NCI-H345 treated with DMSO at 0.1 percent for 48 hours (cell line): ENCODE data around the gene NMBR.
"Not testable (repeated sequence)": the region's sequence is repeated elsewhere in the genome, so short reads cannot be mapped to it uniquely, and the experiment has no call there.

Experiments used
- DNase-seq: peaks from one replicate; lab custom pipeline; 2025; ENCODE audit not compliant: unreplicated experiment; lab: John Stamatoyannopoulos, UW

The NMBR gene

DNA sequence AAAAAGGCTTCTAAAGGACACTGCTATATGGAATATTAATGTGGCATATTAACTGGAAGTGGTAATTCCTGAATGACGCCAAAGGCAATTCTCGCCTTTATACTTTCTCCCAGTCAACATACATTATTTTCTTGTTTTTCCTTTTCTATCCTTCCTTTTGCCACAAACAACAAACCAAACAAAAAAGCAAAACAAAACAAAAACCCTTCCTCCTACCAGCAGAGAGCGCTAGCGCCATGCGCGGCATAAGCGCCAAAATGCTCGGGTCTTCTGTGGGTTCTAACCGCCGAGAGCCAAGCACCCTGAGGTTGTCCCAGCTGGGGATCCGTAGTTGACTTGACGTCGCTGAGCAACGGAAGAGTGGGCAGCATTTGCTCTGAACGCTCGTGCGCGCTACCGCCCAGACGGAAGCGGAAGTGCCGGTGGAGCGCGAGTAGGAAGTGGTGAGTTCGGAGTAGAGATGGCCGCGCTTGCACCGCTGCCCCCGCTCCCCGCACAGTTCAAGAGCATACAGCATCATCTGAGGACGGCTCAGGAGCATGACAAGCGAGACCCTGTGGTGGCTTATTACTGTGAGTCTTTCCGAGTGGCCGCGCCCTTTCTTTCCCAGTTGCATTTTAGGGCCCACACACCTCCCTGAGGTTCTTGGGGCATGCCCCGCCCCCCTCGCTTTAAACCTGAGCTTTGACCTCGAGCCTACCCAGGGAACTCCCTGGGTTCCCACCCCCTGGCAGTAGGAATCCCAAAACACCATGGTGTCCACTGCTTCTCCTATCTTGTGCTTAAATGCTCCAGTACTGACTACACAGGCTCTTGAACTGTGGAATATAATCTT lies at the start of gene NMBR, which contains the start of gene VTA1:
Gene NMBR, minus strand, starts transcription at position 295 of the 835 bp plus-strand sequence. CDS start 58,464 bp downstream, outside the sequence.
Gene VTA1, plus strand, starts transcription at position 436 of the 835 bp plus-strand sequence. Its CDS starts 25 bp downstream, at position 461.
- peak; percentile 95 for DNase-seq

GRCh38 chr6:142195862-142196541 lies 49.1 kb upstream of the NMBR start:
- no peak for DNase-seq

DNA sequence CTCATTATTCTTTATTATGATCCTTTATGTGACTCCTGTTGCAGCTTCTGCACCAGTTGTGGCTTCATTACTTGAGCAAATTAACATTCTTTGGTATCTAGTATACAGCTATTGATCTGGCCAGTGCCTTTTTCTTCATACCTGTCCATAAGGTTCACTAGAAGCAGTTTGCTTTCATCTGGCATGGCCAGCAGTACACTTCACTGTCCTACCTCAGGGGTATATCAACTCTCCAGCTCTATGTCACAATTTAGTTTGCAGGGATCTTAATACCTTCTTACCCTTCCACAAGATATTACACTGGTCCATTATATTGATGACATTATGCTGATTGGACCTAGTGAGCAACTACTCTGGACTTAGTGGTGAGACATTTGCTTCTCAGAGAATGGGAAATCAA lies 46.7 kb upstream of the NMBR start:
- no peak for DNase-seq

DNA sequence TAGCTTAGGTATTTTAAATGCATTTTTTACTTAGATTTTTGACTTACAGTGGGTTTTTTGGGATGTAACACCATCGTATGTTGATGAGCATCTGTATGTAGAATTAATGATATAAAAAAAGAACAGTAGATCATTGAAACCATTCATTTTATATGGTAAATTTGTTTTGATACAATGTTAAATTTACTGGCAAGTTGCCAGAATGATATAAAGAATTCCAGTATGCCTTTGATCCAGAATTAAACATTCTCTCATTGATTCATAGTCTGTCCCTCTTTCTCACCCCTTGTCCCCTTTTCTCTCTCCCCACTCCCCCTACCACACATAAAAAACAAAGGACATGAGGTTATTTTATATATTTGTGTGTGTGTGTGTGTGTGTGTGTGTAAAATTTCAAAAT lies 45.4 kb upstream of the NMBR start:
- no peak for DNase-seq

- no peak for DNase-seq
Measured at GRCh38 chr6:142189057-142189456, 42.1 kb upstream of the NMBR start.

DNA sequence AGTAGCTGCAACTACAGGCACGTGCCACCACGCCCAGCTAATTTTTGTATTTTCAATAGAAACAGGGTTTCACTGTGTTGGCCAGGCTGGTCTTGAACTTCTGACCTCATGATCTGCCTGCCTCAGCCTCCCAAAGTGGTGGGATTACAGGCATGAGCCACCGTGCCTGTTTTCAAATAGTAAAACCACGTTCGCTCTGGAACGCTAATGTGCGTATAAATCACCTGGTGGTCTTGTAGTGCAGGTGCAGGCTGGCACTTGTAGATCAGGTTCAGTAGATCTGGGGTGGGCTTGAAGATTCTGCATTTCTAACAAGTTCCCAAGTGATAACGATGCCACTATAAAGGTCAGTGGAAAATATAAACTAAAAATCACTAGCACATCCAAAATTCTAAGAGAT lies 41.4 kb upstream of the NMBR start:
- DNase-seq: not testable (repeated sequence)

DNA sequence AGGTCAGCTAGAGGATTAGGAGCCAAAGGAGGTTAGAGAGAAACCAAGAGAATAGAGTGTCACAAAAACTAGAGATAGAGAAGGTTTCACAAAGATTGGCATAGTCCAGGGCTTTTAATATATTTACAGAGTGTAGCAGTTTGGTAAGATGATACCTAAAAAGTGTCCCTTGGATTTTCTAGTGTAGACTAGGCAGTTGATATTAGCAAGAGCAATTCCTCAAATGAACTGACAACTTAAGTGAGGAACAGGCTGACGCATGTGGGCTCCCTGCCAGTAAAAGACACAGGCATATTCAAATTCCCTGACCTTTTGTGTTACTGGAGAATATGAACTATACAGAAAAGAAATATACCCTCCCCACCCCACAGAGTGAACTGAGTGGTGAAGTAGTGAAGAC lies 40.3 kb upstream of the NMBR start:
- DNase-seq: no peak

- DNase-seq: no peak
Measured at GRCh38 chr6:142185641-142186040, 38.7 kb upstream of the NMBR start.

GRCh38 chr6:142184307-142184706 lies 37.4 kb upstream of the NMBR start:
- no peak for DNase-seq

GRCh38 chr6:142183351-142183750 lies 36.4 kb upstream of the NMBR start:
- no peak for DNase-seq

DNA sequence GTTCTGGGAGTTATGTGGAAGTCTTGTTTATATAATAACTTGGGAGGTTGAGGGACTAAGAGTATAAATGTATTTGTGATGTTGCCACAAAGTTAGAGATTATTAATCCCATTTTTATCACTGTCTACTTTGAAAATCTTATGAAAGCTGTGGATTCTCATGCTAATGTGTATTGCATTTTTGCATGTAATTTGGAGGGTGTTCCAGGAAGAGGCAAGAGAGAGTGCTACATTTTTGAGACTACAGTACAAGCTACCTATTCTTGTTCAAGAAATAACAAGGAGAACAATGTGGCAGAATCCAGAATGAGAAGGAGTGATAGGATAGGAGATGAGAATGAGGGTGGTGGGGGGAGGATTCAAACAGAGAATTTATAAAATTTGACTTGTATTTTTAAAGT lies 35.1 kb upstream of the NMBR start:
- no peak for DNase-seq

DNA sequence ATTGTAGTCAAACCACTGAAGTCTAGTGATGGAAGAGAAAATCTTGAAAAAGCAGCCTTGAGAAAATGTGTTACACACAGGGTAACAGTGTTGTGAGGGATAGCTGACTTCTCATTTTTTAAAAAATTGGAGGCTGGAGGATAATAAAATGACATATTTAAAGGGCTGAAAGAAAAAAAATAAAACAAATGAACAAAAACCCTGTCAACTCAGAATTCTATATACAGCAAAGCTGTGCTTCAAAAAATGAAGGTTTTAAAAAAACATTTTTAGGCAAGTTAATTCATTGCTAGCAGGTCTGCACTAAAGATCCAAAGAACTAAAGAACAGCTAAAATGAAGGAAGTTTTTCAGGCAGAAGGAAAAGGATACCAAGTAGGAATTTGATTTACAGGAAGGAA lies 31.2 kb upstream of the NMBR start:
- DNase-seq: no peak

GRCh38 chr6:142174703-142175102 lies 27.8 kb upstream of the NMBR start:
- DNase-seq: no peak

DNA sequence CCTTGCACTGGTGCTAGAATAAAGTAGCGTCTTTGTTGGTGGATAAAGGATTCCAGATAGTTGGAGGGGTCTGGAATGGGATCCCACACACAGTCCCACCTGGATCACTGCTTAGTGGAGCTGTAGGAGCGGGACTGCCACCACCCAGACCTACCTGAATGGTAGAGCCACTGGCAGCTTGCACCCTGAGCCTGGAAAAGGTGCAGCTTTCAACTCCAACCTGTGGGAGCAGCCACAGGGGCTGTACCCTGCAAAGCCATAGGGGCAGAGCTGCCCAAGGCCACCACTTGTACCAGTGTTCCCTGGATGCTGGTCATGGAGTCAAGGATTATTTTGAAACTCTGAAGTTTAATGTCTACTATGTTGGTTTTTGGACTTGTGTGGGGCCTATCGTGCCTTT lies 27.1 kb upstream of the NMBR start:
- DNase-seq: no peak

DNA sequence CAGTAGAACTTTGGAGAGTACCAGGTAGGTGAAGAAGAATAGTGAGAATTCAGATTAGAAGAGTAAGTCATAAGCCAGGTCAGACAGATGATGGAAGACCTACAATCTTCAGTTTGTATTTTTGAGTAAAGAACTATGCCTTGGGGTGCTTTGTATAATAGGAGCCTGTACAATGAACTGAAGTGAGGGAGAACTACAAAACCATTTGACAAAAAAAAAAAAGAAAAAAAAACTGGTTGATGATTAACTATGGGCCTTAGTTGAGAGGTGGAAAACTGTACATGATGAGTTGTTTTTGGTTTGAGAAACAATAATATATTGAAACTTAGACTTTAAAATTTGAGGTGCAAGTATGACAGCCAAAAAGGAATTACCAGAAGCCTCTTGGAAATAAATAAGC lies 25.8 kb upstream of the NMBR start:
- no peak for DNase-seq

GRCh38 chr6:142171351-142171750 lies 24.4 kb upstream of the NMBR start:
- DNase-seq: no peak

DNA sequence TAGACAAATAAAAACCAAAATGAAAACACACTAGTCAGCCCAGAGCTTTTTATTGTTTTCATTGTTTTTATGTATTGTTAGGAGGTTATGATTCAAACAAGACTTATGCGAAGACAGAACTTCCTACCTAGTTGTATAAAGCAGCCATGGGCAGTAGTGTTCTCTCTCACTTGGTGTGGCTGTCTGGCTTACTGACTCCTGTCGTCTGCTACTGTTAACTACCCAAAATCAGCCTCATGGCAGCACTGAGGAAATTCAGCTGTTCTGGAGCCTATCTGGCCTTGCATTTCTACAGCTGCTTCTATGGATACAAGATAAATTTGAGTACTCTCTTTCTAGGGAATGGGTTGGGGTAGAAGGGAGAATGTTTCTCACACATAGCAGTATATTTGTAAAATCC lies 20.6 kb upstream of the NMBR start:
- no peak for DNase-seq

- DNase-seq: no peak
Measured at GRCh38 chr6:142167071-142167470, 20.1 kb upstream of the NMBR start.

- DNase-seq: no peak
Measured at GRCh38 chr6:142165227-142165626, 18.3 kb upstream of the NMBR start.

- no peak for DNase-seq
Measured at GRCh38 chr6:142162780-142163179, 15.9 kb upstream of the NMBR start.

GRCh38 chr6:142156758-142157068 lies 9.8 kb upstream of the NMBR start:
- not testable (repeated sequence) for DNase-seq

- no peak for DNase-seq
Measured at GRCh38 chr6:142155895-142156757, 9.2 kb upstream of the NMBR start.
